Measurements from ENCODE around the gene ALDH1L1. TPM values are rescaled to one million over a fixed set of nuclear protein-coding genes. Genes with fewer than 3 reads are reported as not detected.

Gene ALDH1L1
- total RNA-seq, 1 experiment from 2014 or later = 1.2 TPM

DNA sequence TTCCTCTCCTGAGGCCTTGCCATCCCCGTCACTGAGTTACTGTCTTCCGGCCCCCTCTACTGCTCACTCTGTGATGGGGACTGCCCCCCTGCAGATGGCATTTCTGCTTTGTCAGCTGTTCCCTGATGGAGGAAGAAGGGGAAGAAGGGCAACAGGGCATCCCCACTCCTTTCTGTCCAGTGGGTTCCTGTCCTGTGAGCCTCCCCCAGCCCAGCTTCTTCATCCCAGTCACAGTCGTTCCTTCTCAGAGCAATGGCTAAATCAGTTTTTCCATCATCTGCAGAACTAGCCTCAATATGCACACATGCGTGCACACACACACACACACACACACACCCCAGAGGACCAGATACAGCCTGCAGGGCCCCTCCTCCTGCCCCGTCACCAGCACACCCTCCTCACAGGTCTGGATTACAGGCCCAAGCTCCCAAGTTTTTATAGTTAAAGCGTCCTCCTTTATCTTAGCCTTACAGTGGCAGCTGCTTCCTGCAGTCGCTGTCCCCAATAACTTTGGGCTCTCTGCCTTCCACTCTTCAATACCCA lies 21.4 kb downstream of the ALDH1L1 start:
- H3K4me3 Mint-ChIP-seq = no peak overlapping the region
- TF ChIP-seq, protein P1, sequence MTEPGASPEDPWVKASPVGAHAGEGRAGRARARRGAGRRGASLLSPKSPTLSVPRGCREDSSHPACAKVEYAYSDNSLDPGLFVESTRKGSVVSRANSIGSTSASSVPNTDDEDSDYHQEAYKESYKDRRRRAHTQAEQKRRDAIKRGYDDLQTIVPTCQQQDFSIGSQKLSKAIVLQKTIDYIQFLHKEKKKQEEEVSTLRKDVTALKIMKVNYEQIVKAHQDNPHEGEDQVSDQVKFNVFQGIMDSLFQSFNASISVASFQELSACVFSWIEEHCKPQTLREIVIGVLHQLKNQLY (CRISPR knock-in tag; IDR thresholded peaks at IDR 0.05) = no peak
- TF ChIP-seq, protein P2, sequence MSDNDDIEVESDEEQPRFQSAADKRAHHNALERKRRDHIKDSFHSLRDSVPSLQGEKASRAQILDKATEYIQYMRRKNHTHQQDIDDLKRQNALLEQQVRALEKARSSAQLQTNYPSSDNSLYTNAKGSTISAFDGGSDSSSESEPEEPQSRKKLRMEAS (CRISPR knock-in tag; IDR thresholded peaks at IDR 0.05) = no peak
- TF ChIP-seq NFATC4 (CRISPR knock-in tag; IDR thresholded peaks at IDR 0.05) = no peak
- TF ChIP-seq, protein P3, sequence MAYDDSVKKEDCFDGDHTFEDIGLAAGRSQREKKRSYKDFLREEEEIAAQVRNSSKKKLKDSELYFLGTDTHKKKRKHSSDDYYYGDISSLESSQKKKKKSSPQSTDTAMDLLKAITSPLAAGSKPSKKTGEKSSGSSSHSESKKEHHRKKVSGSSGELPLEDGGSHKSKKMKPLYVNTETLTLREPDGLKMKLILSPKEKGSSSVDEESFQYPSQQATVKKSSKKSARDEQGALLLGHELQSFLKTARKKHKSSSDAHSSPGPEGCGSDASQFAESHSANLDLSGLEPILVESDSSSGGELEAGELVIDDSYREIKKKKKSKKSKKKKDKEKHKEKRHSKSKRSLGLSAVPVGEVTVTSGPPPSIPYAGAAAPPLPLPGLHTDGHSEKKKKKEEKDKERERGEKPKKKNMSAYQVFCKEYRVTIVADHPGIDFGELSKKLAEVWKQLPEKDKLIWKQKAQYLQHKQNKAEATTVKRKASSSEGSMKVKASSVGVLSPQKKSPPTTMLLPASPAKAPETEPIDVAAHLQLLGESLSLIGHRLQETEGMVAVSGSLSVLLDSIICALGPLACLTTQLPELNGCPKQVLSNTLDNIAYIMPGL (CRISPR knock-in tag; IDR thresholded peaks at IDR 0.05) = no peak
- TF ChIP-seq, protein P4, sequence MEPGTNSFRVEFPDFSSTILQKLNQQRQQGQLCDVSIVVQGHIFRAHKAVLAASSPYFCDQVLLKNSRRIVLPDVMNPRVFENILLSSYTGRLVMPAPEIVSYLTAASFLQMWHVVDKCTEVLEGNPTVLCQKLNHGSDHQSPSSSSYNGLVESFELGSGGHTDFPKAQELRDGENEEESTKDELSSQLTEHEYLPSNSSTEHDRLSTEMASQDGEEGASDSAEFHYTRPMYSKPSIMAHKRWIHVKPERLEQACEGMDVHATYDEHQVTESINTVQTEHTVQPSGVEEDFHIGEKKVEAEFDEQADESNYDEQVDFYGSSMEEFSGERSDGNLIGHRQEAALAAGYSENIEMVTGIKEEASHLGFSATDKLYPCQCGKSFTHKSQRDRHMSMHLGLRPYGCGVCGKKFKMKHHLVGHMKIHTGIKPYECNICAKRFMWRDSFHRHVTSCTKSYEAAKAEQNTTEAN (CRISPR knock-in tag; IDR thresholded peaks at IDR 0.05) = no peak
- no peak for TF ChIP-seq HMGA2 (CRISPR knock-in tag; IDR thresholded peaks at IDR 0.05)
- TF ChIP-seq MXD4 (CRISPR knock-in tag; IDR thresholded peaks at IDR 0.05; ENCODE audit: borderline replicate concordance) = no peak
- TF ChIP-seq NR2C2 (CRISPR knock-in tag; IDR thresholded peaks at IDR 0.05) = no peak
- TF ChIP-seq FOXP1 (CRISPR knock-in tag; IDR thresholded peaks at IDR 0.05; ENCODE audit: borderline replicate concordance) = no peak
- no peak for TF ChIP-seq PRRX2 (CRISPR knock-in tag; IDR thresholded peaks at IDR 0.05)
- TF ChIP-seq, protein P5, sequence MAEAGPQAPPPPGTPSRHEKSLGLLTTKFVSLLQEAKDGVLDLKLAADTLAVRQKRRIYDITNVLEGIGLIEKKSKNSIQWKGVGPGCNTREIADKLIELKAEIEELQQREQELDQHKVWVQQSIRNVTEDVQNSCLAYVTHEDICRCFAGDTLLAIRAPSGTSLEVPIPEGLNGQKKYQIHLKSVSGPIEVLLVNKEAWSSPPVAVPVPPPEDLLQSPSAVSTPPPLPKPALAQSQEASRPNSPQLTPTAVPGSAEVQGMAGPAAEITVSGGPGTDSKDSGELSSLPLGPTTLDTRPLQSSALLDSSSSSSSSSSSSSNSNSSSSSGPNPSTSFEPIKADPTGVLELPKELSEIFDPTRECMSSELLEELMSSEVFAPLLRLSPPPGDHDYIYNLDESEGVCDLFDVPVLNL (CRISPR knock-in tag; IDR thresholded peaks at IDR 0.05; ENCODE audit: borderline replicate concordance, low read depth) = no peak
- TF ChIP-seq SP1 (CRISPR knock-in tag; conservative IDR thresholded peaks at IDR 0.05) = no peak
- H3K27me3 Mint-ChIP-seq (ENCODE audit: low read depth) = no peaks in the 10 kb centered on the region; the same call in 1 of the 2 replicates
- H3K27ac Mint-ChIP-seq = no peak overlapping the region; the same call in 1 of the 2 replicates
- H3K4me1 Mint-ChIP-seq = no peaks in the 10 kb centered on the region
- ChIA-PET POLR2A (no interaction called here), CTCF (interaction anchor here (0.8 kb wide), 1 partner anchor 87 kb away, joined by 5 read pairs; no protein-coding TSS in a partner anchor)
- H3K9me3 Mint-ChIP-seq = peaks cover 8% of the 10 kb centered on the region; the same call in 1 of the 2 replicates
- ATAC-seq = no peak
- H3K36me3 Mint-ChIP-seq = peaks cover 2% of the 10 kb centered on the region; the same call in 1 of the 2 replicates
- DNase-seq (ENCODE audit: low spot score) = no peak

DNA sequence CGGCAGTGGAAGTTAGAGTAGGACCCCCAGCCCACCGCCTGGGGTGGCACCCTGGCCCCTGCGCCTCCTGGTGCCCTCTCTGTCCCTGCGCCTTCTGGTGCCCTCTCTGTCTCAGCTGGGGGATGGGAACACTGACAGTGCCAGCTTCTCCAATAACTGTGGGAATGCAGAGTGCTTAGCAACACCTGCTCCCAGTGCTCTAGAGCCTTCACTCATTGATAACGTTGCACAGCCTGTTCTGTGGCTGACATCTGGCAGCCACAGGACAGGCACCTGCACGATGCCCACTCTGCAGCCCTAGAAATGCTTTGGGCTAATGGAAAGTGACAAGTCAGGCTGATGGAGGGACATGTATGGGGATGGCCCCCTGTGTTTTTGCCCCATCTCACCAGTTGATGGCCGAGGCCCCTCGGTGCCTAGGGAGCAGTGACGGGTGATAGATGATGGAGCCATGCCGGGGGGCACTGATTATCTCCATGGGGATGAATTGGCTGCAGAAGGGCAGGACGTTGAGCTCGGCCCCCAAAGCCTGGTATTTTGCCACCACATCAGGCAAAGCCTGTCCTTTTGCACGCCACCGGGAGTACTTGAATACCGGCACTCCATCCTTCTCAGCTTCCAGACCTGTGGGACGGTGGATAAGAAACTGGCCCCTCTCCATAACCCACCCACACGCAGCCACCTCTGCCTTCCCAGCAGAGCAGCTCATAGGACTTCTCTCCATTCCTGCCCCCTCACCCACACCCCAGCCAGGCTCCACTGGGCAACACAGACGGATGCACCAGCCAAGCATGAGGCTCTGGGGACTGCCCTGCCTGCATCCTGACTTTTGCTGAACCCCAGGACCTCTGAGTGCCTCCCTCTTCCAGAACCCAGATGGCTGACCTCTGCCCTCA lies 22.1 kb downstream of the ALDH1L1 start:
- Mint-ChIP-seq H3K4me3 (no peak overlapping the region), H3K36me3 (peaks cover 2% of the 10 kb centered on the region; the same call in 1 of the 2 replicates), H3K27me3 (ENCODE audit: low read depth) (no peaks in the 10 kb centered on the region; the same call in 1 of the 2 replicates), H3K4me1 (no peaks in the 10 kb centered on the region), H3K27ac (no peak overlapping the region; the same call in 1 of the 2 replicates), H3K9me3 (peaks cover 8% of the 10 kb centered on the region; the same call in 1 of the 2 replicates)
- DNase-seq (ENCODE audit: low spot score) = no peak
- ATAC-seq = no peak
- CTCF ChIA-PET = no interaction called here
- POLR2A ChIA-PET = interaction anchor here (1.1 kb wide), 1 partner anchor 27 kb away, joined by 4 read pairs; no protein-coding TSS in a partner anchor
- TF ChIP-seq, protein P6, sequence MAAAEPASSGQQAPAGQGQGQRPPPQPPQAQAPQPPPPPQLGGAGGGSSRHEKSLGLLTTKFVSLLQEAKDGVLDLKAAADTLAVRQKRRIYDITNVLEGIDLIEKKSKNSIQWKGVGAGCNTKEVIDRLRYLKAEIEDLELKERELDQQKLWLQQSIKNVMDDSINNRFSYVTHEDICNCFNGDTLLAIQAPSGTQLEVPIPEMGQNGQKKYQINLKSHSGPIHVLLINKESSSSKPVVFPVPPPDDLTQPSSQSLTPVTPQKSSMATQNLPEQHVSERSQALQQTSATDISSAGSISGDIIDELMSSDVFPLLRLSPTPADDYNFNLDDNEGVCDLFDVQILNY (CRISPR knock-in tag; IDR thresholded peaks at IDR 0.05) = no peak
- TF ChIP-seq SP1 (CRISPR knock-in tag; conservative IDR thresholded peaks at IDR 0.05) (no peak), GTF2I (CRISPR knock-in tag; conservative IDR thresholded peaks at IDR 0.05) (no peak), CREM (CRISPR knock-in tag; IDR thresholded peaks at IDR 0.05) (no peak)
- TF ChIP-seq, protein P7, sequence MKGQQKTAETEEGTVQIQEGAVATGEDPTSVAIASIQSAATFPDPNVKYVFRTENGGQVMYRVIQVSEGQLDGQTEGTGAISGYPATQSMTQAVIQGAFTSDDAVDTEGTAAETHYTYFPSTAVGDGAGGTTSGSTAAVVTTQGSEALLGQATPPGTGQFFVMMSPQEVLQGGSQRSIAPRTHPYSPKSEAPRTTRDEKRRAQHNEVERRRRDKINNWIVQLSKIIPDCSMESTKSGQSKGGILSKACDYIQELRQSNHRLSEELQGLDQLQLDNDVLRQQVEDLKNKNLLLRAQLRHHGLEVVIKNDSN (CRISPR knock-in tag; IDR thresholded peaks at IDR 0.05) = no peak
- TF ChIP-seq, protein P1 (CRISPR knock-in tag; IDR thresholded peaks at IDR 0.05) = no peak
- TF ChIP-seq, protein P8, sequence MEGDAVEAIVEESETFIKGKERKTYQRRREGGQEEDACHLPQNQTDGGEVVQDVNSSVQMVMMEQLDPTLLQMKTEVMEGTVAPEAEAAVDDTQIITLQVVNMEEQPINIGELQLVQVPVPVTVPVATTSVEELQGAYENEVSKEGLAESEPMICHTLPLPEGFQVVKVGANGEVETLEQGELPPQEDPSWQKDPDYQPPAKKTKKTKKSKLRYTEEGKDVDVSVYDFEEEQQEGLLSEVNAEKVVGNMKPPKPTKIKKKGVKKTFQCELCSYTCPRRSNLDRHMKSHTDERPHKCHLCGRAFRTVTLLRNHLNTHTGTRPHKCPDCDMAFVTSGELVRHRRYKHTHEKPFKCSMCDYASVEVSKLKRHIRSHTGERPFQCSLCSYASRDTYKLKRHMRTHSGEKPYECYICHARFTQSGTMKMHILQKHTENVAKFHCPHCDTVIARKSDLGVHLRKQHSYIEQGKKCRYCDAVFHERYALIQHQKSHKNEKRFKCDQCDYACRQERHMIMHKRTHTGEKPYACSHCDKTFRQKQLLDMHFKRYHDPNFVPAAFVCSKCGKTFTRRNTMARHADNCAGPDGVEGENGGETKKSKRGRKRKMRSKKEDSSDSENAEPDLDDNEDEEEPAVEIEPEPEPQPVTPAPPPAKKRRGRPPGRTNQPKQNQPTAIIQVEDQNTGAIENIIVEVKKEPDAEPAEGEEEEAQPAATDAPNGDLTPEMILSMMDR (IDR thresholded peaks at IDR 0.05) = no peak
- TF ChIP-seq, protein P9, sequence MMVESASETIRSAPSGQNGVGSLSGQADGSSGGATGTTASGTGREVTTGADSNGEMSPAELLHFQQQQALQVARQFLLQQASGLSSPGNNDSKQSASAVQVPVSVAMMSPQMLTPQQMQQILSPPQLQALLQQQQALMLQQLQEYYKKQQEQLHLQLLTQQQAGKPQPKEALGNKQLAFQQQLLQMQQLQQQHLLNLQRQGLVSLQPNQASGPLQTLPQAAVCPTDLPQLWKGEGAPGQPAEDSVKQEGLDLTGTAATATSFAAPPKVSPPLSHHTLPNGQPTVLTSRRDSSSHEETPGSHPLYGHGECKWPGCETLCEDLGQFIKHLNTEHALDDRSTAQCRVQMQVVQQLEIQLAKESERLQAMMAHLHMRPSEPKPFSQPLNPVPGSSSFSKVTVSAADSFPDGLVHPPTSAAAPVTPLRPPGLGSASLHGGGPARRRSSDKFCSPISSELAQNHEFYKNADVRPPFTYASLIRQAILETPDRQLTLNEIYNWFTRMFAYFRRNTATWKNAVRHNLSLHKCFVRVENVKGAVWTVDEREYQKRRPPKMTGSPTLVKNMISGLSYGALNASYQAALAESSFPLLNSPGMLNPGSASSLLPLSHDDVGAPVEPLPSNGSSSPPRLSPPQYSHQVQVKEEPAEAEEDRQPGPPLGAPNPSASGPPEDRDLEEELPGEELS (CRISPR knock-in tag; IDR thresholded peaks at IDR 0.05) = no peak
- TF ChIP-seq, protein P10, sequence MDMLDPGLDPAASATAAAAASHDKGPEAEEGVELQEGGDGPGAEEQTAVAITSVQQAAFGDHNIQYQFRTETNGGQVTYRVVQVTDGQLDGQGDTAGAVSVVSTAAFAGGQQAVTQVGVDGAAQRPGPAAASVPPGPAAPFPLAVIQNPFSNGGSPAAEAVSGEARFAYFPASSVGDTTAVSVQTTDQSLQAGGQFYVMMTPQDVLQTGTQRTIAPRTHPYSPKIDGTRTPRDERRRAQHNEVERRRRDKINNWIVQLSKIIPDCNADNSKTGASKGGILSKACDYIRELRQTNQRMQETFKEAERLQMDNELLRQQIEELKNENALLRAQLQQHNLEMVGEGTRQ (CRISPR knock-in tag; IDR thresholded peaks at IDR 0.05) = no peak
